IMR-90 (cell line): ENCODE measurements around the gene KCNK5. TPM values are rescaled to one million over a fixed set of nuclear protein-coding genes. Genes with fewer than 3 reads are reported as not detected.

Experiments
- ATAC-seq: fragments of 200-7000 bp; cut with Tn5 transposase; 2 replicates; pipeline ENCODE4 v1.9.1; 2020; ENCODE audit warnings: low read depth, mild to moderate bottlenecking, moderate library complexity
- BruUV-seq: library from RNA; stranded (reverse); fragments of 400-500 nt; replicated peaks from 2 replicates; lab custom pipeline; 2021; lab: Mats Ljungman, UMichigan
- CTCF ChIA-PET: fragments of 300-600 bp; formaldehyde crosslinking; extraction: SDS; loops from one replicate; lab custom pipeline; 2021; ENCODE audit warnings: antibody characterized with exemption; lab: Yijun Ruan, JAX
- POLR2A ChIA-PET: fragments of 300-600 bp; sonication (Branson Sonifier 250); formaldehyde crosslinking; loops from one replicate; lab custom pipeline; 2022; ENCODE audit warnings: antibody characterized with exemption; ENCODE audit not compliant: unreplicated experiment; lab: Charles Lee
- DNase-seq: peaks from one replicate; pipeline ENCODE4 v3.0.0; 2013
- H2AFZ ChIP-seq: replicated peaks from 2 replicates; pipeline ENCODE3; 2013; ENCODE audit warnings: low read length, mild to moderate bottlenecking; ENCODE audit not compliant: poor library complexity
- H2AK5ac ChIP-seq: 2 replicates; pipeline ENCODE4 v1.6.1; 2013; ENCODE audit warnings: low read depth, low read length, inconsistent platforms
- H2AK9ac ChIP-seq: replicated peaks from 2 replicates; pipeline ENCODE3; 2013; ENCODE audit warnings: mild to moderate bottlenecking, low read depth, low read length, moderate library complexity; ENCODE audit not compliant: poor library complexity
- H2BK120ac ChIP-seq: 2 replicates; pipeline ENCODE4 v1.6.1; 2013; ENCODE audit warnings: low read depth, low read length, inconsistent platforms
- H2BK15ac ChIP-seq: 3 replicates; pipeline ENCODE4 v1.6.1; 2013; ENCODE audit warnings: low read depth, low read length, inconsistent platforms
- H2BK20ac ChIP-seq: 2 replicates; pipeline ENCODE4 v1.6.1; 2013; ENCODE audit warnings: low read depth, mild to moderate bottlenecking, inconsistent platforms, low read length, moderate library complexity
- H2BK5ac ChIP-seq: 2 replicates; pipeline ENCODE4 v1.6.1; 2013; ENCODE audit warnings: mild to moderate bottlenecking, low read depth, low read length, inconsistent platforms; ENCODE audit not compliant: poor library complexity, severe bottlenecking
- H3K14ac ChIP-seq: replicated peaks from 2 replicates; pipeline ENCODE4 v1.6.1; 2013; ENCODE audit warnings: low read depth, low read length, inconsistent platforms
- H3K18ac ChIP-seq: 2 replicates; pipeline ENCODE4 v1.6.1; 2013; ENCODE audit warnings: low read depth, low read length, control low read depth
- H3K23ac ChIP-seq: 2 replicates; pipeline ENCODE4 v1.6.1; 2013; ENCODE audit warnings: low read depth, low read length, inconsistent platforms
- H3K27ac ChIP-seq: 2 replicates; pipeline ENCODE4 v1.5.1; 2013; ENCODE audit warnings: mild to moderate bottlenecking, control low read depth, low read length; ENCODE audit not compliant: insufficient read depth
- H3K27me3 ChIP-seq: 2 replicates; pipeline ENCODE4 v1.6.1; 2013; ENCODE audit warnings: low read length; ENCODE audit not compliant: control insufficient read depth, insufficient read depth
- H3K36me3 ChIP-seq: 2 replicates; pipeline ENCODE4 v1.6.1; 2013; ENCODE audit warnings: low read length, mixed read lengths; ENCODE audit not compliant: control insufficient read depth, insufficient read depth
- H3K4ac ChIP-seq: 2 replicates; pipeline ENCODE4 v1.6.1; 2013; ENCODE audit warnings: low read depth, low read length, inconsistent platforms
- H3K4me1 ChIP-seq: 2 replicates; pipeline ENCODE4 v1.6.1; 2013; ENCODE audit warnings: low read length, mixed read lengths; ENCODE audit not compliant: control insufficient read depth, insufficient read depth
- H3K4me2 ChIP-seq: 2 replicates; pipeline ENCODE4 v1.6.1; 2013; ENCODE audit warnings: low read depth, mild to moderate bottlenecking, control low read depth, low read length, moderate library complexity
- H3K4me3 ChIP-seq: 2 replicates; pipeline ENCODE4 v1.5.1; 2013; ENCODE audit warnings: low read depth, mild to moderate bottlenecking, control low read depth, low read length, moderate library complexity; ENCODE audit not compliant: insufficient read depth
- H3K56ac ChIP-seq: 2 replicates; pipeline ENCODE4 v1.6.1; 2013; ENCODE audit warnings: low read length, inconsistent platforms; ENCODE audit not compliant: insufficient read depth; ENCODE audit errors: extremely low read depth
- H3K79me1 ChIP-seq, 2 experiments: 2 replicates each; pipeline ENCODE4 v1.6.1; 2013; ENCODE audit warnings: low read length in 2 of 2, inconsistent platforms in 1 of 2, low read depth in 1 of 2
- H3K9ac ChIP-seq: 2 replicates; pipeline ENCODE4 v1.6.1; 2013; ENCODE audit warnings: low read depth, low read length, control low read depth
- H3K9me1 ChIP-seq: 2 replicates; pipeline ENCODE4 v1.6.1; 2013; ENCODE audit warnings: low read length, inconsistent platforms; ENCODE audit not compliant: insufficient read depth
- H3K9me3 ChIP-seq: 2 replicates; pipeline ENCODE4 v1.6.1; 2013; ENCODE audit warnings: low read length; ENCODE audit not compliant: control insufficient read depth, insufficient read depth
- H4K20me1 ChIP-seq: 2 replicates; pipeline ENCODE4 v1.6.1; 2013; ENCODE audit warnings: low read length, inconsistent platforms; ENCODE audit not compliant: insufficient read depth
- H4K5ac ChIP-seq: 2 replicates; pipeline ENCODE4 v1.6.1; 2013; ENCODE audit warnings: mild to moderate bottlenecking, low read depth, low read length, control low read depth
- H4K8ac ChIP-seq, 2 experiments: 2 replicates each; pipeline ENCODE4 v1.6.1; 2013; ENCODE audit warnings: low read depth in 2 of 2, low read length in 2 of 2, control low read depth in 1 of 2, inconsistent platforms in 1 of 2
- H4K91ac ChIP-seq: 2 replicates; pipeline ENCODE4 v1.6.1; 2013; ENCODE audit warnings: low read depth, low read length, inconsistent platforms; ENCODE audit not compliant: insufficient read depth
- BHLHE40 ChIP-seq: fragments of 150-350 bp; IDR thresholded peaks from 2 replicates; pipeline ENCODE4 v1.6.1; 2016; ENCODE audit warnings: mild to moderate bottlenecking, low read depth, low read length
- CEBPB ChIP-seq: IDR thresholded peaks from 2 replicates; pipeline ENCODE4 v1.6.1; 2012; ENCODE audit warnings: low read depth, low read length, improper control_type of control experiment
- CHD1 ChIP-seq: IDR thresholded peaks from 2 replicates; pipeline ENCODE4 v1.6.1; 2012; ENCODE audit warnings: low read depth, low read length, improper control_type of control experiment
- FOS ChIP-seq: fragments of 150-350 bp; IDR thresholded peaks from 2 replicates; pipeline ENCODE4 v1.6.1; 2016; ENCODE audit warnings: low read depth, low read length
- MAFK ChIP-seq: IDR thresholded peaks from 2 replicates; pipeline ENCODE4 v1.6.1; 2012; ENCODE audit warnings: low read depth, low read length, improper control_type of control experiment
- MAZ ChIP-seq: IDR thresholded peaks from 2 replicates; pipeline ENCODE4 v1.6.1; 2012; ENCODE audit warnings: low read depth, mild to moderate bottlenecking, low read length, improper control_type of control experiment, moderate library complexity, borderline replicate concordance
- MXI1 ChIP-seq: IDR thresholded peaks from 2 replicates; pipeline ENCODE4 v1.6.1; 2012; ENCODE audit warnings: low read depth, mild to moderate bottlenecking, low read length, moderate library complexity, borderline replicate concordance
- NFE2L2 ChIP-seq: fragments of 150-350 bp; IDR thresholded peaks from 2 replicates; pipeline ENCODE4 v1.6.1; 2016; ENCODE audit warnings: low read depth, mild to moderate bottlenecking, low read length
- POLR2A ChIP-seq: IDR thresholded peaks from 2 replicates; pipeline ENCODE4 v1.6.1; 2012; ENCODE audit warnings: mild to moderate bottlenecking, low read depth, low read length
- RAD21 ChIP-seq: IDR thresholded peaks from 2 replicates; pipeline ENCODE4 v1.6.1; 2012; ENCODE audit warnings: low read length, improper control_type of control experiment
- RCOR1 ChIP-seq: IDR thresholded peaks from 2 replicates; pipeline ENCODE4 v1.6.1; 2012; ENCODE audit warnings: mild to moderate bottlenecking, low read length, improper control_type of control experiment; ENCODE audit not compliant: insufficient replicate concordance
- RFX5 ChIP-seq: IDR thresholded peaks from 2 replicates; pipeline ENCODE4 v1.8.0; 2012; ENCODE audit warnings: low read depth, mild to moderate bottlenecking, low read length, moderate library complexity
- SMC3 ChIP-seq: fragments of 150-350 bp; IDR thresholded peaks from 2 replicates; pipeline ENCODE4 v1.6.1; 2016; ENCODE audit warnings: low read depth, mild to moderate bottlenecking, antibody characterized with exemption, low read length, moderate library complexity
- WGBS, 2 experiments: methylation state at CpG; one replicate each; pipeline versions ENCODE4 v1.1.5 to v1.1.7; 2013; ENCODE audit warnings: missing lambda C conversion rate in 2 of 2; ENCODE audit not compliant: insufficient read length in 1 of 2; ENCODE audit errors: extremely low coverage in 2 of 2; 5-methylcytosine and 5-hydroxymethylcytosine counted together
- dilution Hi-C: fragments of 300-500 bp; cut with HindIII; formaldehyde crosslinking; loops from one replicate; pipeline ENCODE4 v1.14.3; 2018; ENCODE audit warnings: low sequenced_read_pairs; ENCODE audit not compliant: unreplicated experiment
- in situ Hi-C: fragments of 300-500 bp; cut with MboI; formaldehyde crosslinking; loops from 3 replicates; pipeline ENCODE4 v1.14.3; 2019; ENCODE audit warnings: low sequenced_read_pairs, inconsistent platforms, mixed read lengths
- intact Hi-C: fragments of 100-400 bp; cut with micrococcal nuclease; formaldehyde crosslinking; loops from 2 replicates; pipeline ENCODE4 v1.10.0; 2022
- polyA plus RNA-seq, 3 experiments: library from polyadenylated mRNA; depleted of rRNA; stranded (reverse); fragments of >200 nt; gene quantifications; 2 replicates each; pipeline ENCODE4 v1.2.3, GENCODE V29; 2012; ENCODE audit warnings: low replicate concordance in 1 of 3
- total RNA-seq: library from RNA; depleted of rRNA; stranded (reverse); fragments of >200 nt; gene quantifications from 2 replicates; pipeline ENCODE4 v1.2.3, GENCODE V29; 2012
- TF ChIP-seq, protein P1 (sequence below): fragments of 150-350 bp; IDR thresholded peaks from 2 replicates; pipeline ENCODE4 v1.6.1; 2016; ENCODE audit warnings: low read depth, mild to moderate bottlenecking, low read length, moderate library complexity, borderline replicate concordance
- TF ChIP-seq, protein P2 (sequence below): conservative IDR thresholded peaks from 2 replicates; pipeline ENCODE4 v1.5.1; 2012; ENCODE audit warnings: mild to moderate bottlenecking, low read depth, low read length, improper control_type of control experiment
- TF ChIP-seq, protein P3 (sequence below): fragments of 150-350 bp; IDR thresholded peaks from 2 replicates; pipeline ENCODE4 v1.6.1; 2017; ENCODE audit warnings: mild to moderate bottlenecking, antibody characterized with exemption, low read length, low read depth

The KCNK5 gene
- total and polyA plus RNA-seq, 2 of the 4 experiments (the other 2 are of a cell fraction) = not detected

DNA sequence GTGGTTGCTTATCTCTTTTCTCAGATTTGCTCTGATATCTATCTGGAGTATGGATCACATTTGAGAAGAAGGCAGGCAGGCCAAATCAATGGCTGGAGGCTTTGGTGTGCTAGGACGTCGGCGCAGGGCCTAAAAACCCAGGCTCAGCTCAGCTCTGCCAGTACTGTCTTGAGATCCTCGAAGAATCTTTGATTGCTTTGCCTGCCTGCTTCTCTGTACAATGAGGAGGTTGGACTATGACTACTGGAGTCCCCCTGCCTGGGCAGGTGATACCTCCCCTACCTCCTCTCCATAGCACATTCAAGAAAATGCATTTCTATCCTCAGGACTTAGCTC lies 25.1 kb downstream of the KCNK5 start:
- no peak overlapping the region for H2AK5ac ChIP-seq
- no peaks in the 10 kb centered on the region for H3K9me1 ChIP-seq
- H3K4me3 ChIP-seq = no peak overlapping the region
- H3K18ac ChIP-seq = no peak overlapping the region
- no peaks in the 10 kb centered on the region for H3K27me3 ChIP-seq
- H2AFZ ChIP-seq = no peak overlapping the region
- H4K8ac ChIP-seq = no peak overlapping the region
- no peak overlapping the region for H3K9ac ChIP-seq
- H3K36me3 ChIP-seq = no peaks in the 10 kb centered on the region
- H3K9me3 ChIP-seq = no peaks in the 10 kb centered on the region
- H3K4me2 ChIP-seq = no peak overlapping the region
- no peak overlapping the region for H3K4ac ChIP-seq
- no peak overlapping the region for H2BK20ac ChIP-seq
- TF ChIP-seq RFX5 = no peak
- no peak for TF ChIP-seq RCOR1
- TF ChIP-seq RAD21 = no peak
- TF ChIP-seq CEBPB = no peak
- no peak for TF ChIP-seq SMC3
- no peak for TF ChIP-seq MAFK
- TF ChIP-seq CHD1 = no peak
- no peak for TF ChIP-seq POLR2A
- no peak for TF ChIP-seq FOS
- TF ChIP-seq BHLHE40 = no peak
- TF ChIP-seq, protein P1, sequence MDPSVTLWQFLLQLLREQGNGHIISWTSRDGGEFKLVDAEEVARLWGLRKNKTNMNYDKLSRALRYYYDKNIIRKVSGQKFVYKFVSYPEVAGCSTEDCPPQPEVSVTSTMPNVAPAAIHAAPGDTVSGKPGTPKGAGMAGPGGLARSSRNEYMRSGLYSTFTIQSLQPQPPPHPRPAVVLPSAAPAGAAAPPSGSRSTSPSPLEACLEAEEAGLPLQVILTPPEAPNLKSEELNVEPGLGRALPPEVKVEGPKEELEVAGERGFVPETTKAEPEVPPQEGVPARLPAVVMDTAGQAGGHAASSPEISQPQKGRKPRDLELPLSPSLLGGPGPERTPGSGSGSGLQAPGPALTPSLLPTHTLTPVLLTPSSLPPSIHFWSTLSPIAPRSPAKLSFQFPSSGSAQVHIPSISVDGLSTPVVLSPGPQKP = no peak
- no peak for TF ChIP-seq MAZ
- TF ChIP-seq, protein P2, sequence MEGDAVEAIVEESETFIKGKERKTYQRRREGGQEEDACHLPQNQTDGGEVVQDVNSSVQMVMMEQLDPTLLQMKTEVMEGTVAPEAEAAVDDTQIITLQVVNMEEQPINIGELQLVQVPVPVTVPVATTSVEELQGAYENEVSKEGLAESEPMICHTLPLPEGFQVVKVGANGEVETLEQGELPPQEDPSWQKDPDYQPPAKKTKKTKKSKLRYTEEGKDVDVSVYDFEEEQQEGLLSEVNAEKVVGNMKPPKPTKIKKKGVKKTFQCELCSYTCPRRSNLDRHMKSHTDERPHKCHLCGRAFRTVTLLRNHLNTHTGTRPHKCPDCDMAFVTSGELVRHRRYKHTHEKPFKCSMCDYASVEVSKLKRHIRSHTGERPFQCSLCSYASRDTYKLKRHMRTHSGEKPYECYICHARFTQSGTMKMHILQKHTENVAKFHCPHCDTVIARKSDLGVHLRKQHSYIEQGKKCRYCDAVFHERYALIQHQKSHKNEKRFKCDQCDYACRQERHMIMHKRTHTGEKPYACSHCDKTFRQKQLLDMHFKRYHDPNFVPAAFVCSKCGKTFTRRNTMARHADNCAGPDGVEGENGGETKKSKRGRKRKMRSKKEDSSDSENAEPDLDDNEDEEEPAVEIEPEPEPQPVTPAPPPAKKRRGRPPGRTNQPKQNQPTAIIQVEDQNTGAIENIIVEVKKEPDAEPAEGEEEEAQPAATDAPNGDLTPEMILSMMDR = no peak
- TF ChIP-seq, protein P3, sequence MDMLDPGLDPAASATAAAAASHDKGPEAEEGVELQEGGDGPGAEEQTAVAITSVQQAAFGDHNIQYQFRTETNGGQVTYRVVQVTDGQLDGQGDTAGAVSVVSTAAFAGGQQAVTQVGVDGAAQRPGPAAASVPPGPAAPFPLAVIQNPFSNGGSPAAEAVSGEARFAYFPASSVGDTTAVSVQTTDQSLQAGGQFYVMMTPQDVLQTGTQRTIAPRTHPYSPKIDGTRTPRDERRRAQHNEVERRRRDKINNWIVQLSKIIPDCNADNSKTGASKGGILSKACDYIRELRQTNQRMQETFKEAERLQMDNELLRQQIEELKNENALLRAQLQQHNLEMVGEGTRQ = no peak
- TF ChIP-seq NFE2L2 = no peak
- no peak for TF ChIP-seq MXI1
- no peaks in the 10 kb centered on the region for H3K4me1 ChIP-seq
- no peaks in the 10 kb centered on the region for H4K20me1 ChIP-seq
- POLR2A ChIA-PET = no interaction called here
- no peaks in the 10 kb centered on the region for H3K79me1 ChIP-seq
- DNase-seq = no peak
- whole genome bisulfite sequencing, 2 experiments = no CpG with 5 or more reads among the region's 4 CpGs
- H3K27ac ChIP-seq = no peak overlapping the region
- H2BK15ac ChIP-seq = no peak overlapping the region
- in situ Hi-C loops (no loop called here), dilution Hi-C loops (no loop called here), intact Hi-C loops (no loop called here)
- H3K23ac ChIP-seq = no peak overlapping the region
- no peak for ATAC-seq
- H2BK5ac ChIP-seq = no peak overlapping the region
- no TSS peak for BruUV-seq
- H4K5ac ChIP-seq = no peak overlapping the region
- no peak overlapping the region for H2AK9ac ChIP-seq
- no peak overlapping the region for H2BK120ac ChIP-seq
- CTCF ChIA-PET = no interaction called here
- H3K56ac ChIP-seq = no peak overlapping the region
- H4K91ac ChIP-seq = no peak overlapping the region
- H3K14ac ChIP-seq = no peak overlapping the region
